Gastroesophageal sphincter (tissue), 4 donors: ENCODE measurements around the gene FHL3. TPM values are rescaled to one million over a fixed set of nuclear protein-coding genes. Genes with fewer than 3 reads are reported as not detected.

Source experiments
- ATAC-seq: fragments of 150-250 bp; one replicate; pipeline ENCODE4 v1.9.1; 2016; ENCODE audit warnings: mild to moderate bottlenecking, moderate library complexity
- H3K27ac ChIP-seq, 4 donors: fragments of 200-600 bp; sonication (generic) in 3 of 4; 1 replicate in 3 of 4; 2 replicates in 1 of 4; pipeline ENCODE4 v1.5.1; 2016 to 2019
- H3K27me3 ChIP-seq: fragments of 200-600 bp; sonication (generic); one replicate; pipeline ENCODE4 v1.5.1; 2019
- H3K36me3 ChIP-seq, 2 donors: fragments of 200-600 bp; sonication (generic); one replicate each; pipeline ENCODE4 v1.5.1; 2019; ENCODE audit warnings: control low read depth in 1 of 2
- H3K4me1 ChIP-seq, 3 donors: fragments of 200-600 bp; sonication (generic); 1 replicate in 2 of 3; 2 replicates in 1 of 3; pipeline ENCODE4 v1.5.1; 2016 to 2019; ENCODE audit warnings: control low read depth in 2 of 3
- H3K4me3 ChIP-seq, 2 donors: fragments of 200-600 bp; sonication (generic); one replicate each; pipeline ENCODE4 v1.5.1; 2019; ENCODE audit warnings: mild to moderate bottlenecking in 1 of 2, moderate library complexity in 1 of 2
- H3K9me3 ChIP-seq, 3 donors: fragments of 200-600 bp; sonication (generic); one replicate each; pipeline ENCODE4 v1.5.1; 2017 to 2019; ENCODE audit warnings: control low read depth in 2 of 3
- EP300 ChIP-seq: sonication (generic); formaldehyde crosslinking; IDR thresholded peaks from one replicate; pipeline ENCODE4 v1.6.1; 2017; ENCODE audit warnings: antibody characterized with exemption, mild to moderate bottlenecking
- POLR2A ChIP-seq, 2 donors: fragments of 450-650 bp; IDR thresholded peaks; one replicate each; pipeline ENCODE4 v1.6.1; 2017; ENCODE audit warnings: antibody characterized with exemption in 2 of 2, mild to moderate bottlenecking in 2 of 2, moderate library complexity in 1 of 2
- POLR2AphosphoS5 ChIP-seq: sonication (generic); formaldehyde crosslinking; IDR thresholded peaks from one replicate; pipeline ENCODE4 v1.6.1; 2017; ENCODE audit warnings: antibody characterized with exemption
- WGBS, 2 donors: methylation state at CpG; one replicate each; pipeline ENCODE4 v1.1.5; 2018; ENCODE audit warnings: low coverage in 1 of 2; 5-methylcytosine and 5-hydroxymethylcytosine counted together
- total RNA-seq, 4 donors: library from RNA; depleted of rRNA; stranded (reverse); fragments of >200 nt; gene quantifications; one replicate each; pipeline ENCODE4 v1.1.0, GENCODE V29; 2016
- TF ChIP-seq, protein P1 (sequence below), 4 experiments: fragments of 200-600 bp in 2 of 4; fragments of 450-650 bp in 2 of 4; sonication (generic) in 1 of 4; IDR thresholded peaks; one replicate each; pipeline ENCODE4 v1.5.1; 2017 to 2019; ENCODE audit warnings: antibody characterized with exemption in 4 of 4, mild to moderate bottlenecking in 2 of 4, moderate library complexity in 2 of 4

The FHL3 gene
- total RNA-seq, 4 donors from 2014 or later = 25.8 to 58.4 (median 30.6) TPM

- TF ChIP-seq, protein P1, sequence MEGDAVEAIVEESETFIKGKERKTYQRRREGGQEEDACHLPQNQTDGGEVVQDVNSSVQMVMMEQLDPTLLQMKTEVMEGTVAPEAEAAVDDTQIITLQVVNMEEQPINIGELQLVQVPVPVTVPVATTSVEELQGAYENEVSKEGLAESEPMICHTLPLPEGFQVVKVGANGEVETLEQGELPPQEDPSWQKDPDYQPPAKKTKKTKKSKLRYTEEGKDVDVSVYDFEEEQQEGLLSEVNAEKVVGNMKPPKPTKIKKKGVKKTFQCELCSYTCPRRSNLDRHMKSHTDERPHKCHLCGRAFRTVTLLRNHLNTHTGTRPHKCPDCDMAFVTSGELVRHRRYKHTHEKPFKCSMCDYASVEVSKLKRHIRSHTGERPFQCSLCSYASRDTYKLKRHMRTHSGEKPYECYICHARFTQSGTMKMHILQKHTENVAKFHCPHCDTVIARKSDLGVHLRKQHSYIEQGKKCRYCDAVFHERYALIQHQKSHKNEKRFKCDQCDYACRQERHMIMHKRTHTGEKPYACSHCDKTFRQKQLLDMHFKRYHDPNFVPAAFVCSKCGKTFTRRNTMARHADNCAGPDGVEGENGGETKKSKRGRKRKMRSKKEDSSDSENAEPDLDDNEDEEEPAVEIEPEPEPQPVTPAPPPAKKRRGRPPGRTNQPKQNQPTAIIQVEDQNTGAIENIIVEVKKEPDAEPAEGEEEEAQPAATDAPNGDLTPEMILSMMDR (IDR thresholded peaks at IDR 0.05) = no peak
- TF ChIP-seq POLR2A (IDR thresholded peaks at IDR 0.05) (no peak), POLR2AphosphoS5 (no peak), EP300 (no peak)
- Histone ChIP-seq H3K9me3 (no peaks in the 10 kb centered on the region), H3K4me1 (peaks cover 7 to 98% (median 62%) of the 10 kb centered on the region in 3 donors), H3K27me3 (no peaks in the 10 kb centered on the region), H3K36me3 (peaks cover 0 to 19% of the 10 kb centered on the region in 2 donors), H3K27ac (peak overlapping the region; percentile 75 to 95 (median 92)), H3K4me3 (peak overlapping the region in 1 of 2 donors; percentile 13)
- ATAC-seq = no peak
- 17 to 25% methylated on average over 1 to 2 of the region's 2 CpGs for WGBS, 2 donors
Measured at GRCh38 chr1:38000233-38000528, 5.1 kb downstream of the FHL3 start.

DNA sequence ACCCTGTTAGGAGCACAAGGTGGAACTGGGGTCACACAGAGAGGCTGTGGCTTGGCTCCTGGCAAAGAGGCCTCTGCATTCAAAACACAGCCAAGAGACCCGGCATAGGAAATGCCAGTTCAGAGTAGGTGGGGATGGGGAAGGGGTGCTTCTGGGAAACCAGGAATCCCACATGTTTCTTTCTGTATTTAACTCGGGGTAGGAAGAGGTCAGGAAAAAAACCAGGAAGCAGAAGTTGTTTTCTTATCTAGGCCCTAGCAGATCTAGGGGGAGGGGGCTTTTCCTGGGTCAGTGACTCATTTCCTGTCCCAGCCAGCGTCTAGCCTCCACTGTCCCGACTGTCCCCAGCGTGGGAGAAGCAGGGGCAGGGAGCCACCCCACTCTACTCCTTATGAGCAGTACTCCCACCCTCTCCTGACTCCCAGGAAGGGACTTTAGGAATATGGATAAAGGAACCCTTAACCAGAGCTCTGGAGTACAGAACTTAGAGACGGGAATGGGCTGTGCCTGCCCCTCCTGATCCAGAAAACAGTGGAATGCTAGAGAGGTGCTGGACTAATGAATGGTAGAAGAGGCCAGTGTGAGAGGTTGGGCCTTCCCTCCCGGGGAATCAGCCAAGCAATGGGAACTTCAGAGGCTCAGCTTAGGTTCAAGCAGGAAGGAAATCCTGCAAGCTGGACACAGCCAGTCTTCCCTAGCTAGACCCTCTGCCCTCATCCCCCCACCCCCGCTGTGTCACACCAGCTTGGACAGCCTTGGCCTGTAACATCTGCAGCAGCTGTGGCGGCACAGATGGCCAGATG, 5.7 kb downstream of the FHL3 start:
- TF ChIP-seq, protein P1 (IDR thresholded peaks at IDR 0.05) = no peak
- peak; percentile 1 for TF ChIP-seq POLR2AphosphoS5
- no peak for TF ChIP-seq POLR2A (IDR thresholded peaks at IDR 0.05)
- Histone ChIP-seq H3K36me3 (peaks cover 0 to 19% of the 10 kb centered on the region in 2 donors), H3K27ac (peak overlapping the region; percentile 75 to 95 (median 92)), H3K27me3 (no peaks in the 10 kb centered on the region), H3K9me3 (no peaks in the 10 kb centered on the region), H3K4me1 (peaks cover 7 to 100% (median 62%) of the 10 kb centered on the region in 3 donors), H3K4me3 (peak overlapping the region in 1 of 2 donors; percentile 13)
- peak; percentile 14 for ATAC-seq
- 7 to 11% methylated on average over 3 to 5 of the region's 9 CpGs for WGBS, 2 donors

DNA sequence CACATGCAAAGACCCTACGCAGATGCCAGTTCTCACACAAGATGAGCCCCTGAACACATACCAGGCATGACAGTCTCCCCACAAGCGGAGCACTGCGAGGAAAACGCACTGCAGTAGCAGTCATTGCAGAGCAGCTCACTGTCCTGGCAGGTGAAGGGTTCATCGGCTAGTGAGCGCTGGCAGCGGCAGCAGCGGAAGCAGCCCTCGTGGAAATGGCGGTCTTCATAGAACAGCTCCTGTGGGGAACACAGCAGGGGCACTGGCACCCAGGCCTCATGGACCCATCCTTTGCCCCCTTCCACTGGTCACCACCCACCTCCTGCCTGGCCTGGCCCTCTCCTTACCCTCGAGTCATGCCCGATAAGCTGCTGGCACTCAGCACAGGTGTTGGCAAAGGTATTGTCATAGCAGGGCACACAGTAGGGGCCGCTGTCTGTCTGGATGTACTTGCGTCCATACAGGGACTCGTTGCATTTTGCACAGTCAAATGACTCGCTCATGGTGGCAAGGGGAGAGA, 6.3 kb downstream of the FHL3 start:
- H3K27me3 ChIP-seq = no peaks in the 10 kb centered on the region
- WGBS, 2 donors = 79% methylated on average over 5 of the region's 16 CpGs; no CpG with 5 or more reads in 1 of the 2 donors
- H3K9me3 ChIP-seq = no peaks in the 10 kb centered on the region
- H3K36me3 ChIP-seq = peaks cover 0 to 19% of the 10 kb centered on the region in 2 donors
- TF ChIP-seq EP300 (no peak), POLR2AphosphoS5 (no peak), POLR2A (IDR thresholded peaks at IDR 0.05) (no peak)
- TF ChIP-seq, protein P1 (IDR thresholded peaks at IDR 0.05) = no peak
- H3K4me3 ChIP-seq = no peak overlapping the region
- H3K27ac ChIP-seq = peak overlapping the region; percentile 75 to 95 (median 92)
- H3K4me1 ChIP-seq = peaks cover 7 to 97% (median 61%) of the 10 kb centered on the region in 3 donors
- no peak for ATAC-seq

GRCh38 chr1:37998089-37998808, 7.1 kb downstream of the FHL3 start:
- no peak for ATAC-seq
- peaks cover 0 to 19% of the 10 kb centered on the region in 2 donors for H3K36me3 ChIP-seq
- no peaks in the 10 kb centered on the region for H3K27me3 ChIP-seq
- H3K4me3 ChIP-seq = no peak overlapping the region
- peak overlapping the region in 3 of 4 donors; percentile 90 to 95 (median 95) for H3K27ac ChIP-seq
- no peak for TF ChIP-seq POLR2AphosphoS5
- TF ChIP-seq, protein P1 (IDR thresholded peaks at IDR 0.05) = no peak
- TF ChIP-seq POLR2A (IDR thresholded peaks at IDR 0.05) = no peak
- no peak for TF ChIP-seq EP300
- peaks cover 7 to 90% (median 54%) of the 10 kb centered on the region in 3 donors for H3K4me1 ChIP-seq
- 57 to 75% methylated on average over 1 to 9 of the region's 9 CpGs for WGBS, 2 donors
- H3K9me3 ChIP-seq = no peaks in the 10 kb centered on the region
